GM18511 (cell line): ENCODE measurements around the gene SCN2B.

Experiments
- ATAC-seq: cut with Tn5 transposase; IDR thresholded peaks from one replicate; pipeline ENCODE4 v1.9.1; 2021; ENCODE audit warnings: mild to moderate bottlenecking, moderate library complexity; ENCODE audit not compliant: unreplicated experiment

Gene SCN2B

GRCh38 chr11:118154641-118155040, 21.8 kb downstream of the SCN2B start:
- no peak for ATAC-seq

DNA sequence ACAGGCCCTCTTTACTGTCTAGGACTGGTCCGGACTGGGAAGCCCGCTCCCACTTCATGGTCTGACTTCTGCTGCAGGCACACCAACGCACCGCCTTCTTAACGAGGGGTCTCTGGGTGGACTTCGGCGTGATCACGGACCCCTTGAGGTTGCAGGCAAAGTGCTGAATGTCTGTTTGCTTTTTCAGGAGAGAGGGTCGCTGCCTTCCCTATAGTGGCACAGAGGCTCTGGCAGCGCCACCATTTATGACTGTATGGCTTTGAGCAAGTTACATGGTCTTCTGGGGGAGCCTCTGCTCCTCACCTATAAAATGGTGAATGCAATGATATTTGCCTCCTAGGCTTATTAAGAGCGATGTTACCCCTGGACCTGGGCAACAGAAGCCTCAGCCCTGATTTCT, 22.5 kb downstream of the SCN2B start:
- no peak for ATAC-seq

- no peak for ATAC-seq
Measured at GRCh38 chr11:118153516-118153915, 22.9 kb downstream of the SCN2B start.

GRCh38 chr11:118152552-118153471, 23.6 kb downstream of the SCN2B start, which contains the start of gene SCN4B:
Gene SCN4B (minus strand): TSS chr11:118152823. CDS start chr11:118152673, 150 bp downstream.
- no peak for ATAC-seq

DNA sequence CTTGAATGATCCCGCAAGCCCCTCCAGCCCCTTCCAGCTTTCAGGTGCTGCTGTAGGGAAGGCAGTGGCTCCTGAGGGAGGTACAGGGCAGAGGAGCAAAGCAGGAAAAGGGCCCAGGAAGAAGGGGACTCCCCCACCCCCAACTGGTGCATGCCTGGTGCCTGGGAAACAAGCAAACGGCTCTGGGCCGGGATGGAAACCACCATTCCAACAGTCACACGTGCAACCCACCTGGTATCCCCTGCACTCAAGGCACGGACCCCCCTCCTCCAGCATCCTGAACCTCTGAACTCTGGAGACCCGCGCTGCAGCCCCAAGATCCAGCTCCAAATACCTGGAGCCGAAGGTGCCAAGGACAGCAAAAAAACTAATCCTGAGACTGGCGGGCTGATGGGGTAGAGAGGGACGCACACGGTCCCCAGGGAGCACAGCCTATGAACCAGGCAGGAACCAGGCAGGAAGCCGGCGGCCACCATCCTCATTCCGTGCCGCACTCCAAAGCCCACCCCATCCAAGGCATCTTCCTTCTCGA, 24.4 kb downstream of the SCN2B start:
- ATAC-seq = no peak

DNA sequence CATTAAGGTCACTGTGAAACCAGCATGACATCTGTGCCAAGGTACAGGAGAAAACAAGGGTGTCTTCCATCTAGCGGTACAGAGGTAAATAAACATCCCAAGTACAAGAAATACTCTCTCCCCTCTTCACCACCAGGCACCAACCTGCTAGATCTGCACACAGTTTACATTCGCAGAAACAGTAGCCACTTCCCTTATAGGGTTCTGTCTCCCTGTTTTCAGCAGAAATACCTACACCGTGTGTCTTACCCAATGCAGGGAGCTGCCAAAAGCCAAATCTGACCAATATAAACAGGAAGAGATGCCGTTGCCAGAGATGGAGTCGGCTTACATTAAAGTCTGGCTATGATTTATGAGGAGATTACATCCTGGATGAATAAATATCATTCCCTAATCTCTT, 25.0 kb downstream of the SCN2B start:
- ATAC-seq = no peak

GRCh38 chr11:118149493-118149892, 26.9 kb downstream of the SCN2B start:
- no peak for ATAC-seq

DNA sequence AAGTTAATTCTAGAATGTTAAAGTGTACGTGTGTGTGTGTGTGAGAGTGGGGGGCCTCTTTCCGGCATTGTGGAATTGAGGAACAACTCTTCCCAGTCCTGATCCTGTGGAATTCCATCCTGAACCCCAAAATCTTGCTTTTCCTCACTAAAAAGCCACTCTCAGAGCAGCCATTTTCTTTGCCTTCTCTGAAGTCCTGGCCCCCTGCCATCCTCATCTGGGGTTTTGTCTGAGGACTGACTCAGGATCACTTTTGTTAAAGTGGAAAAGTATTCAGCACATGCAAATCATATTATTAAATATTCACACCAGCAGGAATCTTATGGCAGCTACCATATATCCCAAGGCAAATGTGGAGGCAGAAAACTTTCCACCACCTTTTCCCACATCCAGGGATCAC, 27.6 kb downstream of the SCN2B start:
- no peak for ATAC-seq

DNA sequence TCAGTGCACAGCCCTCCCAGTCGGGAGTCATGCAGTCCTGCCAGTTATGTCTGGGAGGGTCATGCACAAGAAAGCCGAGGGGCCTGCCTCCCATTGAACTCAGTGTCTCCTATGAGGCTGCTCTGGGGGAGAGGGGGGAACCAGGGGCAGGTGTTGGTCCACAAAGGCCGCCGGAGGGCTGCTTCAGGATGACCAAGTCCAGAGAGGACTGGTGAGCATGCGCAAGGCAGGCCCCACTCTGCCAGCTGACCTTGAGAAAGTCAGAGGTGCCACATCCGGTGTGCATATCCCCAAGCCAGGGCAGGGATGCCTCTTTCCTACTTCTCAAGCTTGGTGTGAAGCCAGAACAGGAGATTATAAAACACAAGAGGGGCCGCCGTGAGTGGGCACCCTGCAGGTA, 28.2 kb downstream of the SCN2B start:
- ATAC-seq = no peak

- ATAC-seq = no peak
Measured at GRCh38 chr11:118147502-118147901, 28.9 kb downstream of the SCN2B start.

- ATAC-seq = no peak
Measured at GRCh38 chr11:118146554-118146953, 29.9 kb downstream of the SCN2B start.

DNA sequence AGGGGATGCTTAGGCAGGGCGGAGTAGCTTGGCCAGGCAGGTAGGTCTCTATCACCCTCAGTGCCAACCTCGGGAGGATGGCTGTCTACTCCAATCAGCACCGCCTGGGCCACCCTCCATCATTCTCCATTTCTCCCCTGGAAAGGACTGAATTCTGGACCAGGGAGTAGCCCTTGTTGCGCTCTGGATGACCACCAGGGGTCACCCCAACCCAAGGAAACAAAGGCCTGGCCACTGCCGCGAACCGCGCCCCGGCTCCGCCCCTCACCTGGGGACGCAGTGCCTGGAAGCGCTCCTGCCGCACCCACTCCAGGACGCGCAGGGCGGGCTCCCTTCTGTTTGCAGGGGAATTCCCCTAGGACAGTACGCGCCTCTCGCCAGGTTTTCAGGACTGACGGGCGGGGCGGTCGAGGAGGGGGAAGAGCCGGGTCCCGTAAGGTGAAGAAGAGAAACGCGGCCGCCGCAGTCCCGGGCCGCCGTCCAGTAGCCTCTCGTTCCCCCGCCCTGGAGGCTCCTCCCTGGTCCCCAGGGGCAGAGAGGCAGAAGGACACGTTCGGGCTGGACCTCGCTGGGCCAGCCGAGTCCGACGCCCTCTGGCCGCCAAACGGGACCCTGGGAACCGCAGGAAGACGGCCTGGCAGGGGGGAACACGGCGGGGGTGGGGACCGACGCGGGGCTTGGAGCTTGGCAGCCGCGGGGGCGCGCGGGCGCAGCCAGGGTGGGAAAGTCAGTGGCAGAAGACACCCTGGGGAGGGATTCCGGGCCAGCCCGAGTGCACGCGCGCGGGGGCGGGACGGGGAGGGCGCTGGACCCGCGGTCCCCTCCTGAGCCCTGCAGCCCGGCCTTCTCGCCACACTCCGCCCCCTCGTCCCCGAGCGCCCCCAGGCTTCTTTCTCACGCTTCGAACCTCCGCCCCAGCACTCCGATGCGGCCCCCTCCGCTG, 30.9 kb downstream of the SCN2B start:
- peak; percentile 71 for ATAC-seq

- no peak for ATAC-seq
Measured at GRCh38 chr11:118144301-118145268, 31.9 kb downstream of the SCN2B start.

DNA sequence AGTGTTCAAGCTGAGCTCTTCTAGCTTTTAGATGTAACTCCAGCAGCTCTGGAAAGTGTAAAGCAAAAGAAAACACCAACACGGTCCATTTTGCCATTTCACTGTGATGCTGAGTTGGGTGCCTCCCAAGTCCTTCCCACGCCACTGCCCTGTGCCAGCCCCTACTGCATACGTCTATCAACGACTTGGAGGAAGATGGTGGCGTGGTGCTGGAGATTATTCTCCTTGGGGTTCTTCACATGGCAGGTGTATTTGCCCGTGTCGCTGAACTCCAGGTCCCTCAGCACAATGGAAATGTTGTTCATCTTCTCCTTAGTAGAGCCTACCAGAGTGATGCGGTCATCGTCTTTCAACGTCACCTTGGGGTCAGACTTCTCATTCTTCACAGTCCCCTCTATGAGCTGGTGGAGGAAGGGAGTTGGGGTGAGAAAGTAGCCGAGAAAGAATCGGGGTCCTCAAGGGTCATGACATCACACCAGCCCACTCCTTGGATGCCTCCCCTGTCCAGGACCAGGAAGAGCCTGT, 32.7 kb downstream of the SCN2B start:
- no peak for ATAC-seq

- no peak for ATAC-seq
Measured at GRCh38 chr11:118142809-118143208, 33.6 kb downstream of the SCN2B start.

GRCh38 chr11:118142081-118142480, 34.4 kb downstream of the SCN2B start:
- ATAC-seq = no peak

GRCh38 chr11:118139578-118139977, 36.9 kb downstream of the SCN2B start:
- ATAC-seq = no peak

DNA sequence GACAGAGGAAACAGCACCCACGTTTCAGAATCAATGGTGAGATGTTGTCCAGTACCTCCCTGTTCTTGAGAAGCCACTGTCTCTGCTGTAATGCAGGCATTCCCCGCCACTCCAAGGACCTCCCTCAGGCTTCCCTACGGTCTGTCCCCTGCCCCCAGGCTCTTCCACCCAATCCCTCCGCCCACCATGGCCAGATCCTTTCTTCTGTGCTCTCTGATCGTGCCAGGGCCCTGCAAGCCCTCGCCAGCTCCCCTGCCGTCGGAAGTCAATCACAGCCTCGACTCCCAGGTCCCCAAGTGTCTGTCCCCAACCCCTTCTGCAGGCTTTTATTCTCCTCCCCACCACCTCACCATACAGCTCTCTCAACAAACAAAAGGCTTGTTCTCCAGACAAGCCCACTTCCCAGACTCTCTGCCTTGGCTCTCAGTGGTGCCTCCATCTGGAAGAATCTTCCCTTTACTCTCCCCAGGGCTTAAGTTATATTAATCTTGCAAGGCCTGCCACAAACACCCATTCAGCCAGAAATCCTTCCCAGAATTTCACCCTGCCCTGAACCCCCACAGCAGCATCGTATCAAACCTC, 37.5 kb downstream of the SCN2B start:
- no peak for ATAC-seq

DNA sequence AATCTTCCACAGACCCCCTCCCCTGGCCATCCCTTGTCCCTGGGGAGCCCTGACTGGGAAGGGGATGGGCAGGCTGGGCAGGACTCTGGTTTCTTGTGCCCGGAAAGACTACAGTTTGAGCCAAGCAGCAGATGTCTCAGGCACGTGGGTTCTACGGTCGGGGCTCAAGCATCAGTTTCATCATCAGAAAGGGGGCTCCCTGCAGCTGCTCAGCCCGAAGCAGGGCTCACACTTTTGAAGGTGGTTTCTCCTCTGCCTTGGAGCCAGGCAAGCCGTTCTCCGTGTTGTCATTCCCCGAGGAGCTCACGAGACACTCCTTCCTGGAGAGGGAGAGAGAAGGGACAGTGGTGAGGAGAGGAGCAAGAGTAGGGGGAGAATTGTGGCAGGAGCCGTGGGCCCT, 39.6 kb downstream of the SCN2B start:
- ATAC-seq = no peak

- ATAC-seq = no peak
Measured at GRCh38 chr11:118136341-118136740, 40.1 kb downstream of the SCN2B start.
